Stimulated activated CD8-positive, alpha-beta memory T cell treated with anti-CD3 and anti-CD28 coated beads, Interleukin-15, amount 100 ng/mL, for 24 hours (primary cell): Measurements from ENCODE around the gene GASK1A.

Experiments
- DNase-seq: peaks from one replicate; pipeline ENCODE4 v3.0.0-alpha.2; 2020; ENCODE audit warnings: low read depth

GASK1A gene

DNA sequence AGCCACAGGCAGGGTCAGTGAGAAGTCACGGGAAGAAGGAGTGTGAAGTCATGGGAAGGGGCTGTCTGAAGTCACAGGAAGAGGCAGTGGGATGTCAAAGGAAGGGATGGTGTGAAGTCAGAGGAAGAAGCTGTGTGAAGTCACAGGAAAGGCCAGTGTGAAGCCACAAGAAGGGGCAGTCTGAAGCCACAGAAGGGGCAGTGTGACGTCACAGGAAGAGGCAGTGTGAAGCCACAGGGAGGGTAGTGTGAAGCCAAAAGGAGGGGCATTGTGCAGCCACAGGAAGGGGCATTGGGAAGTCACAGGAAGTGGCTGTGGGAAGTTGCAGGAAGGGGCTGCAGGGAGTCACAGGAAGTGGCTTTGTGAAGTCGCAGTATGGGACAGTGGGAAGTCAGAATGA is 35.1 kb downstream of the GASK1A start:
- no peak for DNase-seq

DNA sequence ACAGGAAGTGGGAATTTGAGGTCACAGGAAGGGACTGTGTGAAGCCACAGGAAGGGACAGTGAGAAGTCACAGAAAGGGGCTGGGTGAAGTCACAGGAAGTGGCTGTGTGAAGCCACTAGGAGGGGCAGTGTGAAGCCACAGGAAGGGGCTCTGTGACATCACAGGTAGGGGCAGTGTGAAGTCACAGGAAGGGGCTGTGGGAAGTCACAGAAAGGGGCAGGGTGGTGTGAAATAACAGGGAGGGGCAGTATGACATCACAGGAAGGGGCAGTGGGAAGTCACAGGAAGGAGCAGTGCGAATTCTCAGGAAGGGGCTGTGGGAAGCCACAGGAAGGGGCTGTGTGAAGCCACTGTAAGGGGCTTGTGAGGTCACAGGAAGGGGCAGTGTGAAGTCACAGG is 35.8 kb downstream of the GASK1A start:
- no peak for DNase-seq

DNA sequence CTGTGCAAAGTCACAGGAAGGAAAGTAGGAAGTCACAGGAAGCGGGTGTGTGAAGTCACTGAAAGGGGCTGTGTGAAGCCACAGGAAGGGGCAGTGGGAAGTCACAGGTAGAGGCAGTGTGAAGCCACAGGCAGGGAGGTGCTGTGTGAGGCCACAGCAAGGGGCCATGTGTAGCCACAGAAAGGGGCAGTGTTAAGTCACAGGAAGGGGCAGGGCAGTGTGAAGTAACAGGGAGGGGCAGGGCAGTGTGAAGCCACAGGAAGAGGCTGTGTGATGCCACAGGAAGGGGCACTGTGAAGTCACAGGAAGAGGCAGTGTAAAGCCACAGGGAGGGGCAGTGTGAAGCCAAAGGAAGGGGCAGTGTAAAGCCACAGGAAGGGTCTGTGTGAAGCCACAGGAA is 36.5 kb downstream of the GASK1A start:
- DNase-seq = no peak

DNA sequence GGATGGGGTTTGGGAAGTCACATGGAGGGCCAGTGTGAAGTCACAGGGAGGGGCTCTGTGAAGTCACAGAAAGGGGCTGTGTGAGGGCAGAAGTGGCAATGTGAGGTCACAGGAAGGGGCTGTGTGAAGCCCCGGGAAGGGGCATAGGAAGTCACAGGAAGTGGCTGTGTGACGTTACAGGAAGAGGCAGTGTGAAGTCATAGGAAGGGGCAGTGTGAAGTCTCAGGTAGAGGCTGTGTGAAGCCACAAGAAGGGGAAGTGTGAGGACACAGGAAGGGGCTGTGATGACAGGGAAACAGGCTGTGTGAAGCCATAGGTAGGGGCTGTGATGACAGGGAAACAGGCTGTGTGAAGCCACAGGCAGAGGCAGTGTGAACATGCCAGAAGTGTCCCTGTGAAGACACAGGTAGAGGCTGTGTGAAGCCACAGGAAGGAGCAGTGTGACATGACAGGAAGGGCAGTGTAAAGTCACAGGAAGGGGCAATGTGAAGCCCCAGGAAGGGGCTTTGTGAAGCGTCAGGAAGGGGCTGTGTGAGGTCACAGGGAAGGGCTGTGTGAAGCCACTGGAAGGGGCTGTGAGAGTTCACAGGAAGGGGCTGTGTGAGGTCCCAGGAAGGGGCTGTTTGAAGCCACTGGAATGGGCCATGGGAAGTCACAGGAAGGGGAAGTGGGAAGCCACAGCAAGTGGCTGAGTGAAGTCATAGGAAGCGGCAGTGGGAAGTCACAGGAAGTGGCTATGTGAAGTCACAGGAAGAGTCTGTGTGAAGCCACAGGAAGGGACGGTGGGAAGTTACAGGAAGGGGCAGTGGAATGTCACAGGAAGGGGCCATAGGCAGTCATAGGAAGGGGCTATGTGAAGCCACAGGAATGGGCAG is 37.1 kb downstream of the GASK1A start:
- DNase-seq = no peak

DNA sequence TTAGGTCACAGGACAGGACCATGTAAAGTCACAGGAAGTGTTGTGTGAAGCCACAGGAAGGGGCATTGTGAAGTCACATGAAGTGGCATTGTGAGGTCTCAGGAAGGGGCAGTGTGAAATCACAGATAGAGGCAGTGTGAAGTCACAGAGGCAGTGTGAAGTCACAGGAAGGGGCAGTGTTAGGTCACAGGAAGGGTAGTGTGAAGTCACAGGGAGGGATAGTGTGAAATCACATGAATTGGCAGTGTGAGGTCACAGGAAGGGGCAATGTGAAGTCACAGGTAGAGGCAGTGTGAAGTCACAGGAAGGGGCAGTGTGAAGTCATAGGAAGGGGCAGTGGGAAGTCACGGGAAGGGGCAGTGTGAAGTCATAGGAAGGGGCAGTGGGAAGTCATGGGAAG is 37.9 kb downstream of the GASK1A start:
- DNase-seq = no peak

DNA sequence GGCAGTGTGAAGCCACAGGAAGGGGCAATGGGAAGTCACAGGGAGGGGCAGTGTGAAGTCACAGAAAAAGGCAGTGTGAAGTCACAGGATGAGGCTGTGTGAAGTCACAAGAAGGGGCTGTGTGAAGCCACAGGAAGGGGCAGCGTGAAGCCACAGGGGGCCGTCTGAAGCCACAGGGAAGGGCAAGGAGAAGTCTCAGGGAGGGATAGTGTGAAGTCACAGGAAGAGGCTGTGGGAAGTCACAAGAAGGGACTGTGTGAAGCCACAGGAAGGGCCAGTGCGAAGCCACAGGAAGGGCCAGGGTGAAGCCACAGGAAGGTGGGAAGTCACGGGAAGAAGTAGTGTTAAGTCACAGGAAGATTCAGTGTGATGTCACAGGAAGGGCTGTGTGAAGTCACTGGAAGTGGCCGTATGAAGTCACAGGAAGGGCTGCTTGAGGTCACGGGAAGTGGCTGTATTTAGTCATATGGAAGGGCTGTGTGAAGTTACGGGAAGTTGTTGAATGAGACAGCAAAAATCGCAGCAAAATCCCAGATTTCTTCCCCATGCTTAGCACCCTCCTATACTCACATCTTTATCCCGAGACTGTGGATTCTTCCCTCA is 38.6 kb downstream of the GASK1A start:
- no peak for DNase-seq

DNA sequence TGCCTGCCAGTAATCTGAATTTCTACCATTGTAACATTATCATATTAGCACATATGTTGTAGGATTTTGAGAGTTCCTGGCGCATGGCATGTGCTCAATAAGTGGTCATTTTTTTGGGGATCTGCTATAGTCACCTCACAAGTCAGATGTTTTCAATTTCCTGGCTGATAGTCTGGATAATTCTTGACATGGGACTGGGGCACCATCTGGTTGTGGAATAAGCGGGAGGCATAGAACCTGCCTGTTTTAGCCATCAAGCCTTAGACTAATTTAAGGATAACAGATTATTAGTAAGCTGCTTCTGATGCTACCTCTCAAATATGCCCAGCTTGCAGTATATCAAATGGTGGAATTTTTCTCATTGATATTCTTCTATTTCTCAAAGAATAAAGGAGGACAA is 39.1 kb downstream of the GASK1A start:
- no peak for DNase-seq

DNA sequence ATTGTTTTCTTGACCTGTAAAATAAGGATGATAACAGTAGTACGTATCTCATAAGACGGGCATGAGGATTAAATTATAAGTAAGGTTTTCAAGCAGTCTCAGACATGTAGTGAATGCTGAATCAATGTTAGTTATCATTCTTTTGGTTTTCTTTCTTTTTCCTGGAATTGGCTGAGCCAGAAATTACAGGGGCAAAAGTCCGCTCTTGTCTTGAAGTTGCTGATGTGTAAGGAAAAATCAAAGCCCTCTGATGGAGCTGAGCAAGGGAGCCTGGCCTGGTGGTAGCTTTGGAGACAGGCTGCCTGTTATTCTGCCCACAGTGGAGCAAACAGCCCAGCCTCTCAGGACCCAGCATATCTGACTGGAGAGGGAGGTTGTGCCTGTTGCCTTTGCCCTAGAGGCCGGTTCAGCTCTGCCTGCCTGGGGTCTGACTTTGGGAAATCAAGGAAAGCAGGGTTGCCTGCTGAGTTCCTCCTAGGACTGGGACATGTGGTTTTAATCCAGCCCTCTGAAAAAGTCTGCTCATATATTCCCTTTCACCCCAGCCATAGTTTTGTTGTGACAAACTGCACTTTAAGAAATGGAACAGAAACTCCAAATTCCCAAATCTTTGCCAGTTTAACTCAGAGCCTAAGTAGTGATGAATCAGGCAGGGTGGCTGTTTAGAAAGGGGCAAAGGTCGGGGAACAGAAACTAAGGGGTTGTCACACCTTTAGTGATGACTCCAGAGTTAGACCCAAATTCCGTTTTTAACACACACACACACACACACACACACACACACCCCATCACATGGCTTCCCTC is 40.1 kb downstream of the GASK1A start:
- no peak for DNase-seq

DNA sequence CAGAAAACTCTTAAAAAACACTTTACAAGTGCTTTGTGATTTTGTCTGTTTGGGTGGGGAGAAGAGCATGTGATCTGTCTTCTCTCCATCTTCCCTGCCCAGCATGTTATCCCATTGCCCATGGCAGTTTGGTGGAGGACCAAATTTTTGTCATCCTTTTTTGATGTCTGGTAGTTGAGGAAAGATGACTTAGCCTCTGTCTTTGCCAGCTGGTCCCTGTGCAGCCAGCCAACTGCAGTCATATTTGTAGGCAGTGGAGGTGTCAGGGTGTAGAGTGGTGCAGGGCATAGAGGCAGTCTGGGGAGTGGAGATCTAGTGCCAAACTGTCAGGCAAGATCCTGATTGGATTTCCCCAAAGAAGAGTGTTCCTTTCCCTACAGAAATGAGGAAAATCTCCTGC is 40.7 kb downstream of the GASK1A start:
- no peak for DNase-seq

DNA sequence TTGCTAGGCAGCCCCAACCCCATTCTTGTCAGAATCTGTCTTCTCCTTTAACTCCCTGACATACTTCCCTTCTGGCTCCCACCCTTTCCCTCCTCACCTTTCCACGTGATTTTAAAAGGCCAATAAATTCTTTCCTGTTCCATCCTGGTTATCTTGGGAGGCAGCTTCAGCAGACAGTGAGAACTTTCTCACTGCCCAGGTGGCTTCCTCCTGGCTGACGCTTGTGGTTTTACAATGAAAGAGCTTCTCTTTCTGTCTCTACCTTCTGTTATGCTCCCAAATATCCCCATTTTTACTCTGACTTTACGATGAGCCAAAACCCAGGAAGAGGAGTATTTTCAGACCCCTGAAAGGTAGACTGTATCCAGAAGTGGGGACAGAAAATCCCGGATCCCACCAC is 42.1 kb downstream of the GASK1A start:
- no peak for DNase-seq

DNA sequence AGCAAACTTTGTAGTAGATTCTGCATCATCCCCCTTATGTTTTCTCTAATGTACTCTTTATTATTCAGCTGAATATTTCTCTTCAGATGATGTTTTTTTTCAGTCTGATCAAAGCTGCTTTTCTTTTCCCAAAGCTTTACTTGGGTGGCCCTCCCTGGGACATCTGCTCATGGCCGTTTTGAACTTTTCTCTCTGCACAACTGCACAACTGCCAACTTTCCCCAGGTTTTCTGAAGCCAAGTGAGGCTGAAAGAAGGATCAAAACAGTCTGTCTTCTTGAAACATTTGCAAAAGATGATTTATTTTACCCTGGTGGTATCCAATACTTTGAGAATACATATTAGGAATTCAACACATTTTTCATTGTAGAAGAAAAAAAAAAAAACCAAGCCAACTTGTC is 43.0 kb downstream of the GASK1A start:
- no peak for DNase-seq

DNA sequence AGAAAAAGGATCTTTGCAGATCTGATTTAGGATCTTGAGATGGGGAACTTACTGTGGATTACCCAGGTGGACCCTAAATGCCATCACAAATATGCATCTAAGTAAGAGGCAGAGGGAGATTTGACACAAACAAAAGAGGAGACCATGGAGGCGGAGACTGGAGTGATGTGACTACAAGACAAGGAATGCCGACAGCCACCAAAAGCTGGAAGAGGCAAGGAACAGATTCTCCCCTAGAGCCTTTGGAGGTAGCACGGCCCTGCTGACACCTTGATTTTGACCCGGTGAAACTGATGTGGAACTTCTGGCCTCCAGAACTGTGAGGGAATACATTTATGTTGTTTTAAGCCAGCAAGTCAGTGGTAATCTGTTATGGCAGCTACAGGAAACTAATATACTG is 44.0 kb downstream of the GASK1A start:
- no peak for DNase-seq

DNA sequence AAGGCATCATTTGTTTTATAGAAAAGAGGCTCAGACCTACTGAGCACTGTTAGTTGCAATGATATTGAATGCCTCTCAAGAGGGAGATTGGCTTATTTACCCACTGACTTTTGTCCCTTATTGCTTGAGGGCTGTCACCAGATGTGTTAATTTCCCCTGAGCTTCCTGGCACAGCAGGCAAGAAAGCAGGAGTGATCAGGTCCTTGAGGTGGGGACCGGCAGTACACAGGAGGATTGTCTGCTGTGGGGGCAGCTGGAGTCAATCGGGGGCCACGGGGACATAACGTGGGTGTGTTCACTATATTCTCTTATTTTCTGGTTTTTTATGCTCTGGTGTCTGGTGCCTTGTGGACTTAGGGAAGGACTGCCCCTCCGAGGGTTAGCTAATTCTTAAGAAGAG is 44.6 kb downstream of the GASK1A start:
- no peak for DNase-seq

DNA sequence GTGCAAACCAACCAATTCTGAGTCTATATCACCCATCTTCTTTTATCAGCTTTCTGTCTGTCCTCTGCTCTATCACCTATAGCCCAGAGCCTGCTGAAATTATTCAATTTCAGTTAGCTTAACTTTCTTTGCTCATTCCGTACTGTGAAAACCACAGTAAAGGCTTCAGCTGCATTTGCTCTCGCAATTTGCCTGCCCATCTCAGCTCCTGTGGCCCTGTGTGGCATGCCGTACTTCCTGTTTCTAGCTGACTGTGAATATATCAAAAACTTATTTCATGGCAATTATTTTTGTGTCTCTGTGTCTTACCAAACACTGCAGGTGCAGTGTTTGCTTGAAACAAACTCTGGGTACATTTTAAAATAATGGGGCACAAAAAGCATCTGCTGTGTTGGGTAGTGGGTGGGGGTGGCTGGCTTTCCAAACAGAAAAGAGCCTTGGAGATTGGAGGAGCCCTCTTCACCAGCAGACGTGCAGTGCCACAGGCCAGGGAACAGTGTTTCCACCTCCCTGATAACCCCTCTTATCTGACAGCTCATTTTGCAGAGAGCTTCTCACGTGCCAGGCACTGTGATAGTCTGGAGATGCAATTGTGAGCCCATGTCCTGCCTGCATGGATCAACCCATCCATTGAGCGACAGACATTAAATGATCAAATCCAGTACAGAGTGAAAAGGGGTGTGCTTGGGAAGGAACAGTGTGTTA is 45.2 kb downstream of the GASK1A start:
- no peak for DNase-seq

DNA sequence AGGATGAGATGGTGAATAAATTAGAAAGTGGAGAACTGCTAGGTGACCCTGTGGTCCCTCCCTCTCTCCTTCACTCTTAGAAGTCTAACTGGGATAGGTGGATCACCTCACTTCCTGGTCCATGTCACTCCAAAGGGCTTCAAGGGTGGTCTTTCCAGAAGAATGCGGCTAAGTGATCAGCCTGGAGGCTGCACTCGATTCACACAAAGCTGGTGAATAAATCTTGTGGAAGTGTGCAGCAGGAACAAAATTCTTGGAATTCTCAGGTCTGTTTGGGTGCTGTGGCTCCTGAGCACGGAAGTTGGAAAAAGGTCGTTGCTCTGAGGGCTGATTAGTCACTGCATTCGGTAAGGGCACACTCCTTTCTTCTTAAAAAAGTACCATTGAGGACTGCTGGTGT is 46.3 kb downstream of the GASK1A start:
- no peak for DNase-seq

DNA sequence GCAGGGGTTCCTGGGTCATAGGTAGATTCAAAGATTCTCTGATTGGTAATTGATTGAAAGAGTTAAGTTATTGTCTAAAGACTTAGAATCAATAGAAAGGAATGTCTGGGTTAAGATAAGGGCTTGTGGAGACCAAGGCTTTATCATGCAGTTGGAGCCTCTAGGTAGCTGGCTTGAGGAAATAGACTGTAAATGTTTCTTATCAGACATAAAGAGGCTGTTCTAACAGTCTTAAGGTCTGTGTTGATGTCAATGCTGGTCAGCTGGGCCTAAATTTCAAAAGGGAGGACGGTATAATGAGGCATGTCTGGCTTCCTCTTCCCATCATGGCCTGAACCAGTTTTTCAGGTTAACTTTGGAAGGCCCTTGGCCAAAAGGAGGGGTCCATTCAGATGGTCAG is 48.9 kb downstream of the GASK1A start:
- DNase-seq = no peak

DNA sequence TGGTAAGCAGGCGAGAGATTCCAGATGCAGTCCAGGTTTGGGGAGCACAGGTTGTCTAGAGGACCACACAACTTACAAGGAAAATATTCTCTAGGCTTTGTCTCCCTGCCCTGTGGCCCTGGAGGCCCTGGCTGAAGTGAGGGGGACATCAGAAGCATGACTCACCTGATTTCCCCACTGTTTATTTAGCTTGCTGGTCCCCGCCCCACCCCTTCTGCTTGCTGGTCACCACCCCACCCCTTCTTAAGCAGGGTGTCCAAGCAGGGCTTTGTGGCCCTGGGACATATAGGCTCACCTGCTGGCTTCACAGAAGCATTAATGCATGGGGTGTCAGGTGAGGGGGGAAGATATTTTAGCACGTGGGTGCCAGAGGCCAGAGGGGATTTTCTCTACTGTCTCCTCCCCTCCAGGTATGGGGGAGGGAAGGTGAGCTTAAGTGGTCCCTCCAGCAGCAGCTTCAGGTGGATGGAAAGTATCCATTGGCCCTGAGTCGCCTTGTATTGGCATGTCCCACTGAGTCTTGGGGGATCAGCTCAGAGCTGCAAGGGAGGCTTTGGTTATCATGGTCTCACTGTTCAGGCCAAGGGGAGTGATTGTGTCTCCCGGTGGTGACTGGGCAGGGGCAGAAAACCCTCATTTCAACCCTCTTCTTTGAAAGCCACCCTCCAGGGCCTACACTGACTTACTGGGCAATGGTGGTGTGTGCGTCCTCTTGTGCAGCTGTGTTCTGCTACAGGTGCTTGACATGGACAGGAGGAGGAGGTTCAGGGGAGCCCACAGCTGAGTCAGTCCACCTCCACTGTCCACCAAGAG is 49.8 kb downstream of the GASK1A start:
- no peak for DNase-seq

DNA sequence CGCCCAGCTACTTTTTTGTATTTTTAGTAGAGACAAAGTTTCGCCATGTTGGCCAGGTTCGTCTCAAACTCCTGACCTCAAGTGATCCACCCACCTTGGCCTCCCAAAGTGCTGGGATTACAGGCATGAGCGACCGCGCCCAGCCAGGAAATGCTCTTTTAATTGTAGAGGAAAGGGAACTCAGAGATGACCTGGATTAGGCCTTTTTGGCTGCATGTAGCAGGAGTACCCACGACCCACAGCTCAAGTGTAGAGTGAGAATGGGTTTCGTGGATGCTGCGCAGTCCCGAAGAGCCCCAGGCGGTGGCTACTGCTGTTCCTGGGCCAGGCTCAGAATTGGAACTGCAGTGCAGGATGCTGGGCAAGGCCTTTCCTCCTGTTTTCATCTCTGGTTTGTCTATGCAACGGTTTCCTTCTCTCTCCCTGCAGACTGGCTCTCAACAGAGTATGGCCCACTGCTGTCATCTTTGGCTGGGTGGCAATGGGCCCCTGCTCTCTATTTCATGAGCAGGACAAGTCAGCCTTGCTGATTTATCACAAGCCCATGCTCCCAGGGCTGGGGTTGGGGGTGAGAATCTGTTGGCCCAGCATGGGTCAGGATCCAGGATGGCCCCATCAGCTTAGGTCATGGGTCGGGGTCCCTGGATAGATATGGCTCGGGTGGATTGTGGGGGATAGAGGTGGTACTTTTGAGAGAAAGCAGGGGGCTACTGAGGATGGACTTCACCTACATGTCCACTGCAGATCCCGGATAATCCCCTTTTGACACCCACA is 51.2 kb downstream of the GASK1A start:
- DNase-seq = no peak

DNA sequence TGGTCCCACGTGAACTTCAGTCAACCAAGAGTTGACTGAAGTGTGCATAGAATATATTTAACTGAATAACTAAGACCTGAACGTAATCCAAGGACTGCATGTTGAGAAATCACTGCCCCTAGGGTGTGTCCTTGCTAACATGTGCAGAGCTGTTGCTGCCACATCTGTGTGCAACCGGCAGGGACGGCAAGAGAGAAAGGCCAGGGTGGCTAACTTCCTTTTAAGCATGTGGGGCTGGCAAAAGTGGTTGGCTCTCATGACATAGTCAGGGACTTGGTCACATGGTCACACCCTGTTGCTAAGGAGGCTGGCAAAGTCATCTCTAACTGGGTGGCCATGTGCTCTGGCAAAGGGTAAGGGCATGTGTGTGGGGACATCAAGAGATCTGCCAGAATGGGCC is 52.4 kb downstream of the GASK1A start:
- no peak for DNase-seq

DNA sequence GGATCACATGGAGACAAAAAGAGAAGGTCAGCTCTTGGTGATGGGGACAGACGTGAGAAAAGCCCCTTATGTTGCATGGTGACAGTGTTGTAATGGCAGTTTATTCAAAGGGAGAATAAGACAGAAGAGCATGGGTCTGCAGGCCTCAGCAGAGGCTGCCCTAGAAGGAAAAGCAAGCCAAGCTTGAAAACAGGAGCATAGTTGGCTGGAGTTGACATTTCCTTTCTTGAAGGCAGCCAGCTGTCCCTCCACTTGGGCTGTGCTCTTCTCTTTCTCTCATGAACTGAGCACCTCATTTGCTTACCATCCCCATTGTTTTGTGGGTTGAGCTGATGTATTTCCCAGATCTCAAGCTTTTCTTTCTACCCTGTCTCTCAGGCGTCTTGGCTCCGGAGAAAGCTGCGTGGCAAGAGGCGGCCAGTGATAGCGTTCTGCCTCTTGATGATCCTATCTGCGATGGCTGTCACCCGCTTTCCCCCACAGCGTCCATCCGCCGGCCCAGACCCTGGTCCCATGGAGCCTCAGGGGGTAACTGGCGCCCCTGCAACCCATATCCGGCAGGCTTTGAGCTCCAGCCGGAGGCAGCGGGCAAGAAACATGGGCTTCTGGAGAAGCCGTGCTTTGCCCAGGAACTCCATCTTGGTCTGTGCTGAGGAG is 52.9 kb downstream of the GASK1A start:
- DNase-seq = no peak
